ENCODE measurements around the gene PPP1R3G. TPM values are rescaled to one million over a fixed set of nuclear protein-coding genes. Genes with fewer than 3 reads are reported as not detected.

Gene PPP1R3G
- total and polyA plus RNA-seq, 9 donors = 0.67 to 2.9 (median 0.92) TPM

DNA sequence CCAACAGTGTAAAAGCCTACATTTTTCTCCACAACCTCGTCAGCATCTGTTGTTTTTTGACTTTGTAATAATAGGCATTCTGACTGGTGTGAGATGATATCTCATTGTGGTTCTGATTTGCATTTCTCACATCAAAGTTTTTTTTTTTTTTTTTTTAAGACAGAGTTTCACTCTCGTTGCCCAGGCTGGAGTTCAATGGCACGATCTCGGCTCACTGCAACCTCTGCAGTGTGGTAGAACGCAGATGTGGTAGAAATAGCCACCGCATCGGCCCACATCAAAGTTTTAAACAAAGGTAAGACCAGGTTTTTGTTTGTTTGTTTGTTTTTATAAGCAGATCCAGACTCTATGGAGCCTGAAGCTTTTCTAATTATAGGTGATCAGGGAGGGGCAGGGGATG lies 12.7 kb upstream of the PPP1R3G start:
- intact Hi-C loops (cut with DNase I) = no loop called here
- Histone ChIP-seq H3K36me3 (no peaks in the 10 kb centered on the region), H3K27ac (no peak overlapping the region), H3K4me1 (ENCODE audit: insufficient read depth) (no peaks in the 10 kb centered on the region), H3K9me3 (no peaks in the 10 kb centered on the region), H3K27me3 (no peaks in the 10 kb centered on the region), H3K4me3 (no peak overlapping the region)
- 81 to 91% (median 89%) methylated on average over 7 of the region's 7 CpGs for WGBS, 3 donors
- TF ChIP-seq EP300 (IDR thresholded peaks at IDR 0.05) (no peak), POLR2A (IDR thresholded peaks at IDR 0.05) (no peak), CTCF (IDR thresholded peaks at IDR 0.05) (no peak)
- DNase-seq = no peak

- Histone ChIP-seq H3K27ac (no peak overlapping the region), H3K9me3 (no peaks in the 10 kb centered on the region), H3K4me3 (no peak overlapping the region), H3K36me3 (no peaks in the 10 kb centered on the region), H3K4me1 (ENCODE audit: insufficient read depth) (no peaks in the 10 kb centered on the region), H3K27me3 (no peaks in the 10 kb centered on the region)
- intact Hi-C loops (cut with DNase I) = no loop called here
- no peak for TF ChIP-seq CTCF (IDR thresholded peaks at IDR 0.05)
- no peak for TF ChIP-seq EP300 (IDR thresholded peaks at IDR 0.05)
- no peak for TF ChIP-seq POLR2A (IDR thresholded peaks at IDR 0.05)
- WGBS, 3 donors = 78 to 87% (median 85%) methylated on average over 3 of the region's 3 CpGs
- no peak for DNase-seq
These were observed 11.1 kb upstream of the PPP1R3G start for GRCh38 chr6:5073992-5074391.

- TF ChIP-seq CTCF (IDR thresholded peaks at IDR 0.05) (no peak), POLR2A (IDR thresholded peaks at IDR 0.05) (no peak), EP300 (IDR thresholded peaks at IDR 0.05) (no peak)
These were observed 8.2 kb upstream of the PPP1R3G start for GRCh38 chr6:5076931-5077330.

GRCh38 chr6:5078121-5078669 lies 6.9 kb upstream of the PPP1R3G start:
- H3K36me3 ChIP-seq = no peaks in the 10 kb centered on the region
- no peak overlapping the region for H3K4me3 ChIP-seq
- H3K27me3 ChIP-seq = no peaks in the 10 kb centered on the region
- DNase-seq = no peak
- no peaks in the 10 kb centered on the region for H3K9me3 ChIP-seq
- TF ChIP-seq EP300 (IDR thresholded peaks at IDR 0.05) = no peak
- 72 to 85% (median 78%) methylated on average over 5 of the region's 5 CpGs for WGBS, 3 donors
- H3K4me1 ChIP-seq (ENCODE audit: insufficient read depth) = no peaks in the 10 kb centered on the region
- intact Hi-C loops (cut with DNase I) = no loop called here
- H3K27ac ChIP-seq = no peak overlapping the region

More at GRCh38 chr6:5076931-5077330, 8.2 kb upstream of the PPP1R3G start:
- Histone ChIP-seq H3K27me3 (no peaks in the 10 kb centered on the region), H3K36me3 (no peaks in the 10 kb centered on the region), H3K4me3 (no peak overlapping the region), H3K4me1 (ENCODE audit: insufficient read depth) (no peaks in the 10 kb centered on the region), H3K9me3 (no peaks in the 10 kb centered on the region), H3K27ac (no peak overlapping the region)
- intact Hi-C loops (cut with DNase I) = no loop called here
- WGBS, 3 donors = 93 to 95% (median 94%) methylated on average over 11 of the region's 11 CpGs
- DNase-seq = no peak

DNA sequence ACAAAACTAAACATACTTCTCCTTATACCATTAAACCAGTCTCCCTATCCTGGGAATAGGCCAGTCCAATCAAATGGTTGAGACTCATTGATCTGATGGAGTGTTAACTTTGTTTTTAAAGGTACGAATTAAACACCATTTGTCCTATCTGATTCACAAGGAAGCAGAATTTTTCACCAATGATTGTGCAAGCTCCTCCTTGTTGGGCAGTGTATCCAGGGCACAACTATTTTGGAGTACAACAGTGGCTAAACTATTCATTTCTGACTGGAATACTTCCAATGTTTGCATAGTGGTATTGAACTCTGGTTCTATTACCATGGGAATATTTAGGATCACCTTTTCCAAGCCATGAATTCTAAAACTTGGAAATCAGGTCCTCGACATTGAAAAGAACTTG lies 5.4 kb upstream of the PPP1R3G start:
- Histone ChIP-seq H3K4me3 (no peak overlapping the region), H3K4me1 (ENCODE audit: insufficient read depth) (no peaks in the 10 kb centered on the region), H3K9me3 (no peaks in the 10 kb centered on the region), H3K36me3 (no peaks in the 10 kb centered on the region), H3K27me3 (no peaks in the 10 kb centered on the region), H3K27ac (no peak overlapping the region)
- TF ChIP-seq POLR2A (IDR thresholded peaks at IDR 0.05) (no peak), CTCF (IDR thresholded peaks at IDR 0.05) (no peak), EP300 (IDR thresholded peaks at IDR 0.05) (no peak)
- WGBS, 3 donors = 91 to 96% (median 93%) methylated on average over 2 of the region's 2 CpGs
- DNase-seq = no peak
- intact Hi-C loops (cut with DNase I) = no loop called here

Measured in ovary (tissue), 9 donors.